Measurements from ENCODE around the gene EIF2B2.

- TF ChIP-seq, protein P1, sequence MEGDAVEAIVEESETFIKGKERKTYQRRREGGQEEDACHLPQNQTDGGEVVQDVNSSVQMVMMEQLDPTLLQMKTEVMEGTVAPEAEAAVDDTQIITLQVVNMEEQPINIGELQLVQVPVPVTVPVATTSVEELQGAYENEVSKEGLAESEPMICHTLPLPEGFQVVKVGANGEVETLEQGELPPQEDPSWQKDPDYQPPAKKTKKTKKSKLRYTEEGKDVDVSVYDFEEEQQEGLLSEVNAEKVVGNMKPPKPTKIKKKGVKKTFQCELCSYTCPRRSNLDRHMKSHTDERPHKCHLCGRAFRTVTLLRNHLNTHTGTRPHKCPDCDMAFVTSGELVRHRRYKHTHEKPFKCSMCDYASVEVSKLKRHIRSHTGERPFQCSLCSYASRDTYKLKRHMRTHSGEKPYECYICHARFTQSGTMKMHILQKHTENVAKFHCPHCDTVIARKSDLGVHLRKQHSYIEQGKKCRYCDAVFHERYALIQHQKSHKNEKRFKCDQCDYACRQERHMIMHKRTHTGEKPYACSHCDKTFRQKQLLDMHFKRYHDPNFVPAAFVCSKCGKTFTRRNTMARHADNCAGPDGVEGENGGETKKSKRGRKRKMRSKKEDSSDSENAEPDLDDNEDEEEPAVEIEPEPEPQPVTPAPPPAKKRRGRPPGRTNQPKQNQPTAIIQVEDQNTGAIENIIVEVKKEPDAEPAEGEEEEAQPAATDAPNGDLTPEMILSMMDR (IDR thresholded peaks at IDR 0.05): no peak
- TF ChIP-seq EP300 (IDR thresholded peaks at IDR 0.05) (no peak), POLR2A (IDR thresholded peaks at IDR 0.05) (no peak), POLR2AphosphoS5 (IDR thresholded peaks at IDR 0.05) (no peak)
These were observed 45.4 kb downstream of the EIF2B2 start for GRCh38 chr14:75048101-75048500.

Data from gastroesophageal sphincter (tissue), 3 donors.